GM12878 (cell line): ENCODE measurements around the gene MAGEB17.

ENCODE experiments used
- ASH2L ChIP-seq: fragments of 300-600, 200-600 bp; sonication (generic); IDR thresholded peaks from 2 replicates; pipeline ENCODE4 v1.6.1; 2017; ENCODE audit warnings: low read depth, mild to moderate bottlenecking, borderline replicate concordance
- CREB1 ChIP-seq: IDR thresholded peaks from 2 replicates; pipeline ENCODE4 v1.6.1; 2012; ENCODE audit warnings: low read depth, mild to moderate bottlenecking, inconsistent platforms
- DPF2 ChIP-seq: fragments of 450-650 bp; IDR thresholded peaks from 2 replicates; pipeline ENCODE4 v1.6.1; 2017; ENCODE audit warnings: mild to moderate bottlenecking
- ESRRA ChIP-seq: IDR thresholded peaks from 2 replicates; pipeline ENCODE4 v1.6.1; 2012; ENCODE audit warnings: mild to moderate bottlenecking, low read length, improper control_type of control experiment
- EZH2 ChIP-seq: IDR thresholded peaks from 2 replicates; pipeline ENCODE4 v1.6.1; 2012; ENCODE audit warnings: low read depth, mild to moderate bottlenecking, control low read depth, inconsistent platforms, low read length, borderline replicate concordance; ENCODE audit not compliant: control insufficient read depth
- FOXK2 ChIP-seq: fragments of 450-650 bp; IDR thresholded peaks from 2 replicates; pipeline ENCODE4 v1.6.1; 2017; ENCODE audit warnings: mild to moderate bottlenecking, moderate library complexity
- JUND ChIP-seq: IDR thresholded peaks from 2 replicates; pipeline ENCODE4 v1.6.1; 2012; ENCODE audit warnings: low read depth, mild to moderate bottlenecking, low read length, improper control_type of control experiment, moderate library complexity
- PML ChIP-seq: IDR thresholded peaks from 2 replicates; pipeline ENCODE4 v1.6.1; 2012; ENCODE audit warnings: low read length, inconsistent platforms
- POLR2A ChIP-seq: IDR thresholded peaks from 2 replicates; pipeline ENCODE4 v1.6.1; 2011; ENCODE audit warnings: low read depth, mild to moderate bottlenecking, low read length
- ZZZ3 ChIP-seq: IDR thresholded peaks from 2 replicates; pipeline ENCODE4 v1.6.1; 2011; ENCODE audit warnings: low read depth; ENCODE audit not compliant: control insufficient read depth, insufficient read length
- TF ChIP-seq, protein P1 (sequence below), 3 experiments: IDR thresholded peaks in 2 of 3; conservative IDR thresholded peaks in 1 of 3; 2 replicates each; pipeline ENCODE4 v1.5.1; 2011; ENCODE audit warnings: low read depth in 3 of 3, low read length in 3 of 3, mild to moderate bottlenecking in 3 of 3, control low read depth in 2 of 3, moderate library complexity in 2 of 3, inconsistent platforms in 1 of 3, mixed read lengths in 1 of 3; ENCODE audit not compliant: control insufficient read depth in 2 of 3, insufficient read depth in 1 of 3; ENCODE audit errors: extremely low read depth in 1 of 3

DNA sequence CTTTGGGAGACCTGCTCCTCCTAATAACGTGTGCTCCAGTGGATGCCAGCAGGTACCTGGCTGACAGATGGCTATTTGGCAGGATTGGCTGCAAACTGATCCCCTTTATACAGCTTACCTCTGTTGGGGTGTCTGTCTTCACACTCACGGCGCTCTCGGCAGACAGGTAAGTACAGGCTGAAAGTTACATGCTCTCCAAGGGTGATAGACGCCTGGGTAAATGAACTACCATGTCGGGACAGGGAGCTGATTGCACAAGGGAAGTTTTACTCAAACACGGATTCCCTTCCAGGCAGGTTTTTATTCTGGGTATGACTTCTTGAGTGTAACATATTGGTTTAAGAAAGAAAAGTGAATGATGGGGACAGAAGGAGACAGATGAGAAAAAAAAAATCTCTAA is 43.1 kb upstream of the MAGEB17 start:
- TF ChIP-seq ESRRA (no peak), POLR2A (no peak), JUND (no peak), ZZZ3 (no peak), DPF2 (no peak), ASH2L (no peak), EZH2 (no peak), CREB1 (no peak), PML (no peak), FOXK2 (no peak)
- TF ChIP-seq, protein P1, sequence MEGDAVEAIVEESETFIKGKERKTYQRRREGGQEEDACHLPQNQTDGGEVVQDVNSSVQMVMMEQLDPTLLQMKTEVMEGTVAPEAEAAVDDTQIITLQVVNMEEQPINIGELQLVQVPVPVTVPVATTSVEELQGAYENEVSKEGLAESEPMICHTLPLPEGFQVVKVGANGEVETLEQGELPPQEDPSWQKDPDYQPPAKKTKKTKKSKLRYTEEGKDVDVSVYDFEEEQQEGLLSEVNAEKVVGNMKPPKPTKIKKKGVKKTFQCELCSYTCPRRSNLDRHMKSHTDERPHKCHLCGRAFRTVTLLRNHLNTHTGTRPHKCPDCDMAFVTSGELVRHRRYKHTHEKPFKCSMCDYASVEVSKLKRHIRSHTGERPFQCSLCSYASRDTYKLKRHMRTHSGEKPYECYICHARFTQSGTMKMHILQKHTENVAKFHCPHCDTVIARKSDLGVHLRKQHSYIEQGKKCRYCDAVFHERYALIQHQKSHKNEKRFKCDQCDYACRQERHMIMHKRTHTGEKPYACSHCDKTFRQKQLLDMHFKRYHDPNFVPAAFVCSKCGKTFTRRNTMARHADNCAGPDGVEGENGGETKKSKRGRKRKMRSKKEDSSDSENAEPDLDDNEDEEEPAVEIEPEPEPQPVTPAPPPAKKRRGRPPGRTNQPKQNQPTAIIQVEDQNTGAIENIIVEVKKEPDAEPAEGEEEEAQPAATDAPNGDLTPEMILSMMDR (IDR thresholded peaks at IDR 0.05 in 2 of 3, conservative IDR thresholded peaks at IDR 0.05 in 1 of 3; ENCODE audit: control insufficient read depth in 2 of 3, extremely low read depth in 1 of 3, insufficient read depth in 1 of 3, low read depth in 3 of 3, low read length in 3 of 3) = no peak
